Colonic mucosa (tissue), 4 donors: ENCODE measurements around the gene GBP1. TPM values are rescaled to one million over a fixed set of nuclear protein-coding genes. Genes with fewer than 3 reads are reported as not detected.
"Not testable (repeated sequence)": the region's sequence is repeated elsewhere in the genome, so short reads cannot be mapped to it uniquely, and the experiment has no call there.

Source experiments
- DNase-seq: peaks from one replicate; pipeline ENCODE4 v3.0.0-alpha.2; 2020
- H3K27ac ChIP-seq: fragments of 200-600 bp; one replicate; pipeline ENCODE4 v1.8.0; 2021
- H3K27me3 ChIP-seq: fragments of 200-600 bp; one replicate; pipeline ENCODE4 v1.8.0; 2021
- H3K36me3 ChIP-seq: fragments of 200-600 bp; one replicate; pipeline ENCODE4 v1.8.0; 2021
- H3K4me1 ChIP-seq: fragments of 200-600 bp; one replicate; pipeline ENCODE4 v1.8.0; 2021; ENCODE audit warnings: mild to moderate bottlenecking
- H3K4me3 ChIP-seq: fragments of 200-600 bp; one replicate; pipeline ENCODE4 v1.8.0; 2021
- H3K9ac ChIP-seq, 2 donors: one replicate each; pipeline ENCODE4 v1.7.0; 2013; ENCODE audit warnings: control low read depth in 2 of 2, low read depth in 2 of 2, low read length in 2 of 2
- H3K9me3 ChIP-seq: fragments of 200-600 bp; one replicate; pipeline ENCODE4 v1.8.0; 2021
- CTCF ChIP-seq: fragments of 200-600 bp; IDR thresholded peaks from one replicate; pipeline ENCODE4 v1.8.0; 2022; ENCODE audit warnings: antibody characterized with exemption, mild to moderate bottlenecking
- intact Hi-C: fragments of 100-400 bp; cut with DNase I; formaldehyde crosslinking; loops from one replicate; pipeline ENCODE4 v1.14.1; 2022
- total RNA-seq, 2 donors: library from RNA; stranded (reverse); fragmentation: NEBNext Ultra II Directional in 1 of 2; extraction: Animal tissue kit (Norgen Biotek cat#: 25700) in 1 of 2; gene quantifications; one replicate each; pipeline ENCODE4 v1.2.1, GENCODE V29; 2021
- donor health status: healthy.
- donor health status: DM: no; HTN: no; CAD: no.
- donor health status: DM: no; HTN: no; CAD: no.

GBP1 gene
- total RNA-seq, 2 donors from 2014 or later, result 15.0 to 25.9 TPM

DNA sequence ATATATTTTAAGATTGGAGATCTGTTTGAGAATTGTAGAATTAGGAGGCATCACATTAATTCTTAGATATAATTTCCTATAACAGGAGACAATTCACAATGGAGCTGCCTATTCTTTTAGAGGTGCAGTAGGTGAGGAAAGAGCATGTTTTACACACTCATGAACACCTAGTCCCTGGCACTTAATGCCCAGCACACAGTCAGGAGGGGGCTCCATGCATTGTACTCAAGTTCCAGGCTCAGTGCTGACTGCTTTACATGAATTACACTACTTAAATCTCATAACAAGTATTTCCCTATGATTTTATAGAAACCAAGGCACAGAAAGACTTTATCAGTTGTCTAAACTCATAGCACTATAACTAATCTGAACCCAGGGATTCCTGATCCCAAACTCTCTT is 42.0 kb downstream of the GBP1 start:
- peak overlapping the region; percentile 81 for H3K27ac ChIP-seq
- H3K4me3 ChIP-seq, result peak overlapping the region; percentile 38
- intact Hi-C loops, result no loop called here
- H3K4me1 ChIP-seq, result no peaks in the 10 kb centered on the region
- peak overlapping the region in 1 of 2 donors; percentile 42 for H3K9ac ChIP-seq
- DNase-seq, result no peak
- H3K9me3 ChIP-seq, result no peaks in the 10 kb centered on the region
- TF ChIP-seq CTCF, result no peak
- H3K36me3 ChIP-seq, result peaks cover 7% of the 10 kb centered on the region
- H3K27me3 ChIP-seq, result no peaks in the 10 kb centered on the region

DNA sequence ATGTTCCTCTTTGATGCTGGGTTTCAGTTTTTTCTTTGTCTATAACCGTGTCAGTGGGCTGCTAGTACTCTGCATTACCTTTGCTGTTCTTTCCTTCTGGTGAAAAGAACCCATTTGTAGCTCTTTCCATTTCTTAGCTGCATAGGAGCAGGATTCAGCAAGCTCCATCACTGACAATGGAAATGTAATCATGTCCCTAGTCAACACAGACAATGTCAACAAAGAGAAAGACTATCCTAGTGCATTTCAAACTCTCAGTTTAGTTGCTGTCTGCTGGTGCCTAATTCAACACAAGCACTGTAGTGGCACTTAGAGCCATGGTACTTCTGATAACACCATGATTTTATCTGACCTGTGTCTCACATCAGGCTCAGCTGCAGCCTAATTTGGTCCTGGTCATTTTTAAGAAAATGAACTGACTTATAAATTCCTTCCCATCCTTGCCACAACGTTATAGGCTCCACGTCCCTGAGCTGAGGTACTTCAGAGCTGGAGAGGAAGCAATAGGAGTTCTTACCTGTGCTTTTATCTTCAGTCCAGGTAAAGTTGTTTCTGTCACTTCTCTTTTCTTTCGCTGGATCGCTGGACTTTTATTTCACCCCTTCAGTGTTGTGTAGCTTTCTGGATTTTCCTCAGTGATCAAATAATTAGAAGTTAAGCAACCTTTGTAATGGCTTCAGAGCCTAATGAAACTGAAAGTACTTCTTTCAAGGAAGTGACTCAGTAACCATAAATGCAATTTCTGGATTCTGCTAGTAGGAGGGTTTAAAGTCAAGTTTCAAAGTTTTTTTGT is 42.6 kb downstream of the GBP1 start, which contains the start of gene GBP3:
Gene GBP3 (minus strand): TSS at position 700 of the 793 bp plus-strand sequence. CDS start 2,145 bp downstream, outside the sequence.
- peak within 1 kb of the TSS; percentile 81 for H3K27ac ChIP-seq
- no peaks in the 10 kb centered on the region for H3K4me1 ChIP-seq
- H3K27me3 ChIP-seq, result no peaks in the 10 kb centered on the region
- TF ChIP-seq CTCF, result no peak
- intact Hi-C loops, result no loop called here
- no peak for DNase-seq
- H3K4me3 ChIP-seq, result peak within 1 kb of the TSS; percentile 38
- peaks cover 7% of the 10 kb centered on the region for H3K36me3 ChIP-seq
- peak within 1 kb of the TSS; percentile 76 to 94 for H3K9ac ChIP-seq
- H3K9me3 ChIP-seq, result no peaks in the 10 kb centered on the region

DNA sequence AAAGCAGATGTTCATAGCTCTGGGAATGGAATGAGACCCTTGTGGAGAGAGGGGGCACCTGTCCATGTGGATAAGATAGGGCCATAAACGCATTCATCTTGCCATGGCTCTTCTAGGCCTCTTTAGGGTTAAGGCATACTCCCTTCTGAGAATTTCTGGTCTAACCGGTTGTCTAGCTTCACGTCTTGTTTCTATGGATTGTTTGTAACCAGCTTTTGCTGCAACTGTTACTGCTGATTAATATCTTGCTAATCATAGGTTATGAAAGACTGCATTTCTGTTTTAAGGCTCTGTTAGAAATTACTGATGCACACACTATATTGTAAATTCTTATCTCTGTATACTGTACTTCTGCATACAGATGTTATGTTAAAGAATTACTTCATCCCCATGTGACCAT is 46.7 kb downstream of the GBP1 start:
- intact Hi-C loops, result loop anchor here (10.0 kb wide), 1 partner anchor 96 kb away; no protein-coding TSS in a partner anchor
- H3K27me3 ChIP-seq, H3K9me3 ChIP-seq, H3K4me3 ChIP-seq, H3K27ac ChIP-seq, H3K4me1 ChIP-seq, DNase-seq, H3K9ac ChIP-seq: not testable (repeated sequence)
- peaks cover 17% of the 10 kb centered on the region for H3K36me3 ChIP-seq

DNA sequence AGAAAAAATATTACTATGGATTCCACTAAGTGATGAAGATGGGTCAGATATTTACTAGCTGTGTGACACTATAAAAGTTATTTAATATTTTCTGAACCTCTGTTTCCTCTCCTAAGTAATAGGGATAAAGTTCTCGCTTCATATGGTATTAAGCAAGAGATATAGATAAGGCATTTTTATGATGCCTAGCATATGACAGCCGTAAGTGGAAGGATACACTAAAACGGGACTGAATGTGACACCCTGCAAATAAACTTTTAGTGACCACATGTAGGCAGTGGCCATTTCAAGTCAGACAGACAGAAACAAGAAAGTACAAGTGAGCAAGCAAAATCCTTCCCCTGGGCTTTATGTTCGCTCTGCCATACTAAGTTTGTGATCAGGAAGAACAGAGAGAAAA is 56.5 kb downstream of the GBP1 start:
- DNase-seq, result no peak
- intact Hi-C loops, result loop anchor here (10.0 kb wide), 1 partner anchor 126 kb away; no protein-coding TSS in a partner anchor

DNA sequence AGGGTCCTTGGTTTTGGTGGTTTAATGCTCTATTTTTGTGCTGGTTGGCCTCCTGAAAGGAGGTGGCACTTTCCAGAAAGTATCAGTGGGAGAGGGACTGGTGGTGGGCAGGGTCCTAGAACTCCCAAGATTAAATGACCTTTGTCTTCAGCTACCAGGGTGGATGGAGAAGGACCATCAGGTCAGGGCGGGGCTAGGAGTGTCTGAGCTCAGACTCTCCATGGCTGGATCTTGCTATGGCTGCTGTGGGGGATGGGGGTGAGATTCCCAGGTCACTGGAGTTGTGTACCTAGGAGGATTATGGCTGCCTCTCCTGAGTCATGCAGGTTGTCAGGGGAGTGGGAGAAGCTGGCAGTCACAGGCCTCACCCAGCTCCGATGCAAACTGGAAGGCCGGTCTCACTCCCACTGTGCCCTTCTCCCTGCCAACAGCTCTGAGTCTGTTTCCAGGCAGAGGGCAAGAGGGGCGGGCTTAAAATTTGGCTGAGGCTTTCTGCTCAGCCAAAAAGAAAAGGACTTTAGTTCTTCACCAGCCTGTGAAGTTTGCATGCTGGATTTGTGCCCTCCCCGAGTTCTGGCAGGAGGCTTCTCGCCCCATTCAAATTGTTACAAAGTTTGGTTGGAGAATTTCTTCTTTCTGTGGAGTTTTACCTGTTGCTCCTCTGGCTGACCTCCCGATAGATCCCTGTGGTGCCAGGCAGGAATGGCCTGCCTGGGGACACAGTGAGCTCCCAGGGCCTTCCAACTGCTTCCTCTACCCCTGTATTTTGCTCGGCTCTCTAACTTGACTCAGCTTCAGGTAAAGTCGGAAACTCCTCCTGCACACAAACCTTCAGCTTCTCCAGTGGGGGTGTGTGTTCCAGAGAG is 59.5 kb downstream of the GBP1 start:
- H3K27ac ChIP-seq, result no peak overlapping the region
- TF ChIP-seq CTCF, result no peak
- H3K4me3 ChIP-seq, result no peak overlapping the region
- H3K9ac ChIP-seq, result no peak overlapping the region
- no peaks in the 10 kb centered on the region for H3K27me3 ChIP-seq
- no peaks in the 10 kb centered on the region for H3K9me3 ChIP-seq
- H3K4me1 ChIP-seq, result no peaks in the 10 kb centered on the region
- H3K36me3 ChIP-seq, result peaks cover 13% of the 10 kb centered on the region
- intact Hi-C loops, result loop anchor here (10.0 kb wide), 1 partner anchor 129 kb away; no protein-coding TSS in a partner anchor
- no peak for DNase-seq

More for the DNA sequence above, 56.5 kb downstream of the GBP1 start:
- no peak for TF ChIP-seq CTCF
- H3K4me1 ChIP-seq, result no peaks in the 10 kb centered on the region
- no peak overlapping the region for H3K9ac ChIP-seq
- H3K9me3 ChIP-seq, result no peaks in the 10 kb centered on the region
- H3K27ac ChIP-seq, result no peak overlapping the region
- H3K36me3 ChIP-seq, result peaks cover 24% of the 10 kb centered on the region
- no peaks in the 10 kb centered on the region for H3K27me3 ChIP-seq
- no peak overlapping the region for H3K4me3 ChIP-seq

Other genes with a start within 250 kb of the GBP1 start
- gene GTF2B, start 173.6 kb downstream of the GBP1 start, total RNA-seq, result 10 to 100 TPM; 26.9 to 31.6 TPM
- 10 to 100 TPM; 19.1 to 32.3 TPM for gene KYAT3, start 72.6 kb downstream of the GBP1 start, total RNA-seq
- 10 to 100 TPM; 10.6 to 13.6 TPM for gene RBMXL1, start 72.6 kb downstream of the GBP1 start, total RNA-seq
- gene GBP3, start 42.3 kb downstream of the GBP1 start, total RNA-seq, result 100 to 1,000 TPM in 1 of 2 donors, 10 to 100 TPM in 1; 38.7 to 103 TPM
- gene GBP2, start 60.9 kb upstream of the GBP1 start, total RNA-seq, result 10 to 100 TPM; 20.1 to 81.0 TPM
- not detected for gene GBP7, start 110.8 kb upstream of the GBP1 start, total RNA-seq
- 1 to 10 TPM; 2.1 to 4.9 TPM for gene GBP4, start 133.7 kb upstream of the GBP1 start, total RNA-seq
- gene GBP5, start 207.7 kb upstream of the GBP1 start, total RNA-seq, result 1 to 10 TPM; 1.3 to 3.0 TPM